NCI-H1436 (cell line): ENCODE results near the gene PAPSS1.

Source experiments
- DNase-seq: peaks from one replicate; lab custom pipeline; 2025; lab: John Stamatoyannopoulos, UW

PAPSS1 gene

DNA sequence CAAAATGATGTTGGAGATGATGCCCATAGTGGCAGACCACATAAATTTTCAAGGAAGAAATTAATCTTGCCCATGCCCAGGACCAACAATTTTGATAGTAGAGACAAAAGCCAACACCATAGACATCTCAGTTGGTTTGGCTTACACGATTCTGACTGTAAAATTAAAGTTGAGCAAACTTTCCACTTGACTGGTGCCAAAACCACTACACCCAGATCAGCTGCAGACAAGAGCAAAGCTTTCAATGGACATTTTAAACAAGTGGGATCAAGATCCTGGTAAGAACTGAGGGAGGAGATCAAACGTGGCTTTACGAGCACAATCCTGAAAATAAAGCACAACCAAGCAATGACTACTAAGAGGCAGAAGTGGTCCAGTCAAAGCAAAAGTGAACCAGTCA, 90.7 kb downstream of the PAPSS1 start:
- no peak for DNase-seq

GRCh38 chr4:107625391-107625902, 94.6 kb downstream of the PAPSS1 start:
- no peak for DNase-seq

GRCh38 chr4:107624024-107624423, 96.0 kb downstream of the PAPSS1 start:
- no peak for DNase-seq

GRCh38 chr4:107622006-107622405, 98.0 kb downstream of the PAPSS1 start:
- no peak for DNase-seq

GRCh38 chr4:107619731-107620130, 100.3 kb downstream of the PAPSS1 start:
- no peak for DNase-seq

DNA sequence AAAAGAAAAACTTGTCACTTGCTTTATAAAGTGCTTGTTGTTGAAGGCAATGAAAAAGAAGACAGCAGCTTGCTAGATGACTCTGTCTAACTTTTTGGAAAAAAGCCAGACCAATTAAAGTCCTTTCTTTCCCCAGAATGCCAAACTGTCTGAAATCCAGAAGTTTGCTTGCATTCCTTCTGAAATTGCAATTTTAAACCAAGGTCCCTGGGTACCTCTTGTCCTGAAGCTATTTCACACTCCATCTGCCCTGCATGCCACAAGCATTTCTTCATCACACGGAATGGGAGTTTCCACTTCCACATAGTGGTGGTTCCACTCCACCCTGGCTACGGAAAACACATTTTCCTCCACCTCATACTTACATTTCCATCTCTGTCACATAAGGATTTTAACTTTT, 101.0 kb downstream of the PAPSS1 start:
- no peak for DNase-seq

- no peak for DNase-seq
Observed at GRCh38 chr4:107618656-107619055, 101.4 kb downstream of the PAPSS1 start.

DNA sequence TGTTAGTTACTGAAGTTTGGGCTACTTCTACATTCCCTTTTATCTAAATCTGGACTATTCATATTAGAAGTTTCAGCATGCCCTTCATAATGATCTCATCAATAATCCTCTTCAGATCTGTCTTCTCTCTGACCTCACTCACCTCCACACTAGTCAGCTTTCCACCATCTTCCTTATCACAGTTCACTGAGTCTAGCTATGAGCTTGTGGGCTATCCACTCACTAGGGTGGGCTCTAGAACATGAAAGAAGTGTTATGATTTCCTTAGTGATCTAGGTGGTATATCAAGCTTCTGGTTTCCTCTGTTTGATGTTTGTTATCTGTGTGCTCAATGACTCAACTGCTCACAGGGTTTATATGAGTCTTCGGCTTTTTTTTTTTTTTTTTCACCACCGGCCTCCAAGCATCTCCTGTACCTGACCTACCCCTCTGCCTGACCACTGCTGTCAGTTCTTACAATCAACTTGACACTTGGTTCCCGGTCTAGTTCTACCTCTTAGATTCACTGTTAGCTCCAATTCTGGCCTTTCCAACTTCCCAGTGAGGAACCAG, 103.1 kb downstream of the PAPSS1 start:
- no peak for DNase-seq

GRCh38 chr4:107615809-107616208, 104.2 kb downstream of the PAPSS1 start:
- no peak for DNase-seq

- no peak for DNase-seq
Observed at GRCh38 chr4:107603430-107603829, 116.6 kb downstream of the PAPSS1 start.

- no peak for DNase-seq
Observed at GRCh38 chr4:107600983-107601382, 119.1 kb downstream of the PAPSS1 start.

- no peak for DNase-seq
Observed at GRCh38 chr4:107600436-107600835, 119.6 kb downstream of the PAPSS1 start.

DNA sequence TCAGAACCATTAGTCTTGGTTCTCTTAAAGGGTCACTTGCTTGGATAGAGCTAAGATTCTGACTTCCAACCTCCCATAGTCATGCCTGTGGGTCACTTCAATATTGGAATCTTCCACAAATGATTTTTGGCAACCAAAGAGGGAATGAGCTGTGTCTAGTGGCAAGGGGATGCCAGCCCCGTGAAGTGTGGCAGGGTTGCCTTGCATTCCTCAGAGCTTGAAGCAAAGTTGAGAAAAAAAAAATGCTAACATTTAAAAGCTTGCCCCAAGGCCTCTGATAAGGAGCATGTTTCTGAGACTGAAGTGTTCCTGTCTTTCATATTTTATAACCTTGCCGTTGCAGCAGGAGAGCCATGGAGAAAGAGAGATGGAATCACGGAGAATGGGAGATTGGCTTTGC, 120.2 kb downstream of the PAPSS1 start:
- DNase-seq: no peak

GRCh38 chr4:107593230-107593629, 126.8 kb downstream of the PAPSS1 start:
- DNase-seq: no peak

GRCh38 chr4:107592519-107592918, 127.5 kb downstream of the PAPSS1 start:
- no peak for DNase-seq

DNA sequence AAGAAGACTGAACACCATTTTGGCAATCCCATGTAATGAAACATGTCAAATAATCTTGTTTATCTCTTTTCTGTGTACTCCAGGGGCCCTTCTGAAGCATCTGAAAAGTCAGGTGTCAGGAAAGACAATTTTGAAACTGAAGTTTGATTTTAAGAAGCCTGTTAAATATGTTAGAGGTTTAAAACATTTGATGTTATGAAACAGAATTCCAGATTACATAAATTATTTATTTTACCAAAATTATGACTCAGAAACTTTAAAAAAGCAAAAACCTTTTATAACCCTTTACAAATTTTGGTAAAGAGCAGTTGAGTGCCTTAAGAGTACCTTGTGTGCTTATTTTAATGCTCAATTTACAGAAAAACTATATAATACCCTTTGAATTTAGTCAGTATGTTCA, 130.8 kb downstream of the PAPSS1 start:
- DNase-seq: no peak

GRCh38 chr4:107586371-107586770, 133.7 kb downstream of the PAPSS1 start:
- DNase-seq: no peak

GRCh38 chr4:107579099-107579498, 140.9 kb downstream of the PAPSS1 start:
- DNase-seq: peak; percentile 7

- no peak for DNase-seq
Observed at GRCh38 chr4:107578321-107578720, 141.7 kb downstream of the PAPSS1 start.

- DNase-seq: no peak
Observed at GRCh38 chr4:107577743-107578142, 142.3 kb downstream of the PAPSS1 start.

- DNase-seq: no peak
Observed at GRCh38 chr4:107575243-107575642, 144.8 kb downstream of the PAPSS1 start.

GRCh38 chr4:107572281-107572680, 147.8 kb downstream of the PAPSS1 start:
- no peak for DNase-seq

- no peak for DNase-seq
Observed at GRCh38 chr4:107570952-107571351, 149.1 kb downstream of the PAPSS1 start.

GRCh38 chr4:107564326-107564725, 155.7 kb downstream of the PAPSS1 start:
- DNase-seq: no peak
